Upper lobe of right lung (tissue), 1 donor: ENCODE data around the gene IGSF9B. TPM values are rescaled to one million over a fixed set of nuclear protein-coding genes. Genes with fewer than 3 reads are reported as not detected.

ENCODE experiments used
- ATAC-seq: fragments of 200-7000 bp; cut with Tn5 transposase; one replicate; pipeline ENCODE4 v1.9.1; 2020; ENCODE audit warnings: mild to moderate bottlenecking, moderate library complexity
- DNase-seq: peaks from one replicate; pipeline ENCODE4 v3.0.0-alpha.2; 2020
- H3K27ac ChIP-seq: fragments of 200-600 bp; one replicate; pipeline ENCODE4 v1.8.0; 2022
- H3K27me3 ChIP-seq: fragments of 200-600 bp; one replicate; pipeline ENCODE4 v1.8.0; 2022; ENCODE audit warnings: mild to moderate bottlenecking
- H3K36me3 ChIP-seq: fragments of 200-600 bp; one replicate; pipeline ENCODE4 v1.8.0; 2022
- H3K4me1 ChIP-seq: fragments of 200-600 bp; one replicate; pipeline ENCODE4 v1.8.0; 2022
- H3K4me3 ChIP-seq: fragments of 200-600 bp; one replicate; pipeline ENCODE4 v1.8.0; 2022; ENCODE audit warnings: mild to moderate bottlenecking
- H3K9me3 ChIP-seq: fragments of 200-600 bp; one replicate; pipeline ENCODE4 v1.8.0; 2022
- CTCF ChIP-seq: fragments of 200-600 bp; IDR thresholded peaks from one replicate; pipeline ENCODE4 v1.8.0; 2022; ENCODE audit warnings: antibody characterized with exemption
- intact Hi-C: fragments of 100-400 bp; cut with DNase I; formaldehyde crosslinking; loops from one replicate; pipeline ENCODE4 v1.11.0; 2022
- total RNA-seq: library from RNA; stranded (reverse); fragmentation: NEBNext Ultra II Directional; extraction: Animal tissue kit (Norgen Biotek cat#: 25700); gene quantifications from one replicate; pipeline ENCODE4 v1.2.1, GENCODE V29; 2021
- donor health status: DM: no; HTN: yes; CAD: no; lungs with severe emphysema.

IGSF9B gene
- total RNA-seq, 1 donor from 2014 or later, result 2.9 TPM

GRCh38 chr11:133929401-133930052 lies 27.2 kb downstream of the IGSF9B start:
- intact Hi-C loops, result no loop called here
- no peaks in the 10 kb centered on the region for H3K36me3 ChIP-seq
- no peaks in the 10 kb centered on the region for H3K9me3 ChIP-seq
- peaks cover 10% of the 10 kb centered on the region for H3K4me1 ChIP-seq
- no peak for ATAC-seq
- no peaks in the 10 kb centered on the region for H3K27me3 ChIP-seq
- no peak overlapping the region for H3K27ac ChIP-seq
- no peak overlapping the region for H3K4me3 ChIP-seq
- DNase-seq, result no peak
- TF ChIP-seq CTCF, result no peak

- ATAC-seq (no peak), DNase-seq (no peak)
- intact Hi-C loops, result no loop called here
- no peak for TF ChIP-seq CTCF
- Histone ChIP-seq H3K27ac (no peak overlapping the region), H3K4me3 (no peak overlapping the region), H3K36me3 (no peaks in the 10 kb centered on the region), H3K4me1 (peaks cover 10% of the 10 kb centered on the region), H3K9me3 (no peaks in the 10 kb centered on the region), H3K27me3 (no peaks in the 10 kb centered on the region)
Observed at GRCh38 chr11:133928628-133929059, 28.1 kb downstream of the IGSF9B start.

- Histone ChIP-seq H3K36me3 (no peaks in the 10 kb centered on the region), H3K9me3 (no peaks in the 10 kb centered on the region), H3K27me3 (no peaks in the 10 kb centered on the region), H3K4me1 (peaks cover 10% of the 10 kb centered on the region), H3K4me3 (no peak overlapping the region), H3K27ac (no peak overlapping the region)
- peak; percentile 86 for ATAC-seq
- peak; percentile 87 for TF ChIP-seq CTCF
- intact Hi-C loops, result no loop called here
- peak; percentile 80 for DNase-seq
Observed at GRCh38 chr11:133927690-133928627, 28.8 kb downstream of the IGSF9B start.

- DNase-seq (no peak), ATAC-seq (no peak)
Observed at GRCh38 chr11:133926466-133927246, 30.1 kb downstream of the IGSF9B start.

More at GRCh38 chr11:133926466-133927246, 30.1 kb downstream of the IGSF9B start:
- no peak for TF ChIP-seq CTCF
- Histone ChIP-seq H3K9me3 (no peaks in the 10 kb centered on the region), H3K4me1 (peaks cover 10% of the 10 kb centered on the region), H3K36me3 (no peaks in the 10 kb centered on the region), H3K4me3 (no peak overlapping the region), H3K27ac (no peak overlapping the region), H3K27me3 (no peaks in the 10 kb centered on the region)
- intact Hi-C loops, result no loop called here
